IMR-90 (cell line): ENCODE results near the gene ACTRT2. TPM values are rescaled to one million over a fixed set of nuclear protein-coding genes. Genes with fewer than 3 reads are reported as not detected.

Experiments
- ATAC-seq: fragments of 200-7000 bp; cut with Tn5 transposase; 2 replicates; pipeline ENCODE4 v1.9.1; 2020; ENCODE audit warnings: low read depth, mild to moderate bottlenecking, moderate library complexity
- BruUV-seq: library from RNA; stranded (reverse); fragments of 400-500 nt; replicated peaks from 2 replicates; lab custom pipeline; 2021; lab: Mats Ljungman, UMichigan
- CTCF ChIA-PET: fragments of 300-600 bp; formaldehyde crosslinking; extraction: SDS; loops from one replicate; lab custom pipeline; 2021; ENCODE audit warnings: antibody characterized with exemption; lab: Yijun Ruan, JAX
- POLR2A ChIA-PET: fragments of 300-600 bp; sonication (Branson Sonifier 250); formaldehyde crosslinking; loops from one replicate; lab custom pipeline; 2022; ENCODE audit warnings: antibody characterized with exemption; ENCODE audit not compliant: unreplicated experiment; lab: Charles Lee
- DNase-seq: peaks from one replicate; pipeline ENCODE4 v3.0.0; 2013
- H2AFZ ChIP-seq: replicated peaks from 2 replicates; pipeline ENCODE3; 2013; ENCODE audit warnings: low read length, mild to moderate bottlenecking; ENCODE audit not compliant: poor library complexity
- H2AK5ac ChIP-seq: 2 replicates; pipeline ENCODE4 v1.6.1; 2013; ENCODE audit warnings: low read depth, low read length, inconsistent platforms
- H2AK9ac ChIP-seq: replicated peaks from 2 replicates; pipeline ENCODE3; 2013; ENCODE audit warnings: mild to moderate bottlenecking, low read depth, low read length, moderate library complexity; ENCODE audit not compliant: poor library complexity
- H2BK120ac ChIP-seq: 2 replicates; pipeline ENCODE4 v1.6.1; 2013; ENCODE audit warnings: low read depth, low read length, inconsistent platforms
- H2BK15ac ChIP-seq: 3 replicates; pipeline ENCODE4 v1.6.1; 2013; ENCODE audit warnings: low read depth, low read length, inconsistent platforms
- H2BK20ac ChIP-seq: 2 replicates; pipeline ENCODE4 v1.6.1; 2013; ENCODE audit warnings: low read depth, mild to moderate bottlenecking, inconsistent platforms, low read length, moderate library complexity
- H2BK5ac ChIP-seq: 2 replicates; pipeline ENCODE4 v1.6.1; 2013; ENCODE audit warnings: mild to moderate bottlenecking, low read depth, low read length, inconsistent platforms; ENCODE audit not compliant: poor library complexity, severe bottlenecking
- H3K14ac ChIP-seq: replicated peaks from 2 replicates; pipeline ENCODE4 v1.6.1; 2013; ENCODE audit warnings: low read depth, low read length, inconsistent platforms
- H3K18ac ChIP-seq: 2 replicates; pipeline ENCODE4 v1.6.1; 2013; ENCODE audit warnings: low read depth, low read length, control low read depth
- H3K23ac ChIP-seq: 2 replicates; pipeline ENCODE4 v1.6.1; 2013; ENCODE audit warnings: low read depth, low read length, inconsistent platforms
- H3K27ac ChIP-seq: 2 replicates; pipeline ENCODE4 v1.5.1; 2013; ENCODE audit warnings: mild to moderate bottlenecking, control low read depth, low read length; ENCODE audit not compliant: insufficient read depth
- H3K27me3 ChIP-seq: 2 replicates; pipeline ENCODE4 v1.6.1; 2013; ENCODE audit warnings: low read length; ENCODE audit not compliant: control insufficient read depth, insufficient read depth
- H3K36me3 ChIP-seq: 2 replicates; pipeline ENCODE4 v1.6.1; 2013; ENCODE audit warnings: low read length, mixed read lengths; ENCODE audit not compliant: control insufficient read depth, insufficient read depth
- H3K4ac ChIP-seq: 2 replicates; pipeline ENCODE4 v1.6.1; 2013; ENCODE audit warnings: low read depth, low read length, inconsistent platforms
- H3K4me1 ChIP-seq: 2 replicates; pipeline ENCODE4 v1.6.1; 2013; ENCODE audit warnings: low read length, mixed read lengths; ENCODE audit not compliant: control insufficient read depth, insufficient read depth
- H3K4me2 ChIP-seq: 2 replicates; pipeline ENCODE4 v1.6.1; 2013; ENCODE audit warnings: low read depth, mild to moderate bottlenecking, control low read depth, low read length, moderate library complexity
- H3K4me3 ChIP-seq: 2 replicates; pipeline ENCODE4 v1.5.1; 2013; ENCODE audit warnings: low read depth, mild to moderate bottlenecking, control low read depth, low read length, moderate library complexity; ENCODE audit not compliant: insufficient read depth
- H3K56ac ChIP-seq: 2 replicates; pipeline ENCODE4 v1.6.1; 2013; ENCODE audit warnings: low read length, inconsistent platforms; ENCODE audit not compliant: insufficient read depth; ENCODE audit errors: extremely low read depth
- H3K79me1 ChIP-seq, 2 experiments: 2 replicates each; pipeline ENCODE4 v1.6.1; 2013; ENCODE audit warnings: low read length in 2 of 2, inconsistent platforms in 1 of 2, low read depth in 1 of 2
- H3K9ac ChIP-seq: 2 replicates; pipeline ENCODE4 v1.6.1; 2013; ENCODE audit warnings: low read depth, low read length, control low read depth
- H3K9me1 ChIP-seq: 2 replicates; pipeline ENCODE4 v1.6.1; 2013; ENCODE audit warnings: low read length, inconsistent platforms; ENCODE audit not compliant: insufficient read depth
- H3K9me3 ChIP-seq: 2 replicates; pipeline ENCODE4 v1.6.1; 2013; ENCODE audit warnings: low read length; ENCODE audit not compliant: control insufficient read depth, insufficient read depth
- H4K20me1 ChIP-seq: 2 replicates; pipeline ENCODE4 v1.6.1; 2013; ENCODE audit warnings: low read length, inconsistent platforms; ENCODE audit not compliant: insufficient read depth
- H4K5ac ChIP-seq: 2 replicates; pipeline ENCODE4 v1.6.1; 2013; ENCODE audit warnings: mild to moderate bottlenecking, low read depth, low read length, control low read depth
- H4K8ac ChIP-seq, 2 experiments: 2 replicates each; pipeline ENCODE4 v1.6.1; 2013; ENCODE audit warnings: low read depth in 2 of 2, low read length in 2 of 2, control low read depth in 1 of 2, inconsistent platforms in 1 of 2
- H4K91ac ChIP-seq: 2 replicates; pipeline ENCODE4 v1.6.1; 2013; ENCODE audit warnings: low read depth, low read length, inconsistent platforms; ENCODE audit not compliant: insufficient read depth
- BHLHE40 ChIP-seq: fragments of 150-350 bp; IDR thresholded peaks from 2 replicates; pipeline ENCODE4 v1.6.1; 2016; ENCODE audit warnings: mild to moderate bottlenecking, low read depth, low read length
- CEBPB ChIP-seq: IDR thresholded peaks from 2 replicates; pipeline ENCODE4 v1.6.1; 2012; ENCODE audit warnings: low read depth, low read length, improper control_type of control experiment
- CHD1 ChIP-seq: IDR thresholded peaks from 2 replicates; pipeline ENCODE4 v1.6.1; 2012; ENCODE audit warnings: low read depth, low read length, improper control_type of control experiment
- CTCF ChIP-seq: conservative IDR thresholded peaks from 2 replicates; pipeline ENCODE4 v1.5.1; 2012; ENCODE audit warnings: mild to moderate bottlenecking, low read depth, low read length, improper control_type of control experiment
- ELK1 ChIP-seq: fragments of 150-350 bp; IDR thresholded peaks from 2 replicates; pipeline ENCODE4 v1.6.1; 2016; ENCODE audit warnings: low read depth, mild to moderate bottlenecking, low read length, moderate library complexity, borderline replicate concordance
- FOS ChIP-seq: fragments of 150-350 bp; IDR thresholded peaks from 2 replicates; pipeline ENCODE4 v1.6.1; 2016; ENCODE audit warnings: low read depth, low read length
- MAFK ChIP-seq: IDR thresholded peaks from 2 replicates; pipeline ENCODE4 v1.6.1; 2012; ENCODE audit warnings: low read depth, low read length, improper control_type of control experiment
- MAZ ChIP-seq: IDR thresholded peaks from 2 replicates; pipeline ENCODE4 v1.6.1; 2012; ENCODE audit warnings: low read depth, mild to moderate bottlenecking, low read length, improper control_type of control experiment, moderate library complexity, borderline replicate concordance
- MXI1 ChIP-seq: IDR thresholded peaks from 2 replicates; pipeline ENCODE4 v1.6.1; 2012; ENCODE audit warnings: low read depth, mild to moderate bottlenecking, low read length, moderate library complexity, borderline replicate concordance
- NFE2L2 ChIP-seq: fragments of 150-350 bp; IDR thresholded peaks from 2 replicates; pipeline ENCODE4 v1.6.1; 2016; ENCODE audit warnings: low read depth, mild to moderate bottlenecking, low read length
- POLR2A ChIP-seq: IDR thresholded peaks from 2 replicates; pipeline ENCODE4 v1.6.1; 2012; ENCODE audit warnings: mild to moderate bottlenecking, low read depth, low read length
- RCOR1 ChIP-seq: IDR thresholded peaks from 2 replicates; pipeline ENCODE4 v1.6.1; 2012; ENCODE audit warnings: mild to moderate bottlenecking, low read length, improper control_type of control experiment; ENCODE audit not compliant: insufficient replicate concordance
- RFX5 ChIP-seq: IDR thresholded peaks from 2 replicates; pipeline ENCODE4 v1.8.0; 2012; ENCODE audit warnings: low read depth, mild to moderate bottlenecking, low read length, moderate library complexity
- SMC3 ChIP-seq: fragments of 150-350 bp; IDR thresholded peaks from 2 replicates; pipeline ENCODE4 v1.6.1; 2016; ENCODE audit warnings: low read depth, mild to moderate bottlenecking, antibody characterized with exemption, low read length, moderate library complexity
- USF2 ChIP-seq: fragments of 150-350 bp; IDR thresholded peaks from 2 replicates; pipeline ENCODE4 v1.6.1; 2017; ENCODE audit warnings: mild to moderate bottlenecking, antibody characterized with exemption, low read length, low read depth
- WGBS, 2 experiments: methylation state at CpG; one replicate each; pipeline versions ENCODE4 v1.1.5 to v1.1.7; 2013; ENCODE audit warnings: missing lambda C conversion rate in 2 of 2; ENCODE audit not compliant: insufficient read length in 1 of 2; ENCODE audit errors: extremely low coverage in 2 of 2; 5-methylcytosine and 5-hydroxymethylcytosine counted together
- dilution Hi-C: fragments of 300-500 bp; cut with HindIII; formaldehyde crosslinking; loops from one replicate; pipeline ENCODE4 v1.14.3; 2018; ENCODE audit warnings: low sequenced_read_pairs; ENCODE audit not compliant: unreplicated experiment
- in situ Hi-C: fragments of 300-500 bp; cut with MboI; formaldehyde crosslinking; loops from 3 replicates; pipeline ENCODE4 v1.14.3; 2019; ENCODE audit warnings: low sequenced_read_pairs, inconsistent platforms, mixed read lengths
- intact Hi-C: fragments of 100-400 bp; cut with micrococcal nuclease; formaldehyde crosslinking; loops from 2 replicates; pipeline ENCODE4 v1.10.0; 2022
- polyA plus RNA-seq, 3 experiments: library from polyadenylated mRNA; depleted of rRNA; stranded (reverse); fragments of >200 nt; gene quantifications; 2 replicates each; pipeline ENCODE4 v1.2.3, GENCODE V29; 2012; ENCODE audit warnings: low replicate concordance in 1 of 3
- total RNA-seq: library from RNA; depleted of rRNA; stranded (reverse); fragments of >200 nt; gene quantifications from 2 replicates; pipeline ENCODE4 v1.2.3, GENCODE V29; 2012

Gene ACTRT2
- total and polyA plus RNA-seq, 2 of the 4 experiments (the other 2 are of a cell fraction): not detected

- intact Hi-C loops (loop anchor here (5.0 kb wide), 1 partner anchor 659 kb away; the partner anchor contains the start of gene PEX10), in situ Hi-C loops (loop anchor here (25.0 kb wide), 1 partner anchor 634 kb away; no protein-coding TSS in a partner anchor), dilution Hi-C loops (no loop called here)
- Histone ChIP-seq H3K14ac (no peak overlapping the region), H3K79me1 (no peaks in the 10 kb centered on the region), H3K36me3 (no peaks in the 10 kb centered on the region), H2BK120ac (no peak overlapping the region), H4K91ac (no peak overlapping the region), H3K9ac (no peak overlapping the region), H2AK9ac (no peak overlapping the region), H4K20me1 (no peaks in the 10 kb centered on the region), H3K56ac (no peak overlapping the region), H3K4me2 (no peak overlapping the region), H4K5ac (no peak overlapping the region), H3K4me1 (peaks cover 2% of the 10 kb centered on the region; the same call in 1 of the 2 replicates), H2AFZ (no peak overlapping the region), H2BK5ac (no peak overlapping the region), H3K4ac (no peak overlapping the region), H3K23ac (no peak overlapping the region), H3K9me3 (no peaks in the 10 kb centered on the region), H3K18ac (no peak overlapping the region), H2BK15ac (no peak overlapping the region), H4K8ac (no peak overlapping the region), H3K27me3 (peaks cover 64% of the 10 kb centered on the region), H3K4me3 (no peak overlapping the region), H3K9me1 (no peaks in the 10 kb centered on the region), H3K27ac (no peak overlapping the region), H2BK20ac (no peak overlapping the region), H2AK5ac (no peak overlapping the region)
- POLR2A ChIA-PET: no interaction called here
- CTCF ChIA-PET: no interaction called here
- DNase-seq (no peak), ATAC-seq (no peak)
- no CpG with 5 or more reads among the region's 17 CpGs for whole genome bisulfite sequencing, 2 experiments
- BruUV-seq: no TSS peak
- TF ChIP-seq USF2 (no peak), FOS (no peak), BHLHE40 (no peak), ELK1 (no peak), MAZ (no peak), MXI1 (no peak), CHD1 (no peak), POLR2A (no peak), CTCF (no peak), NFE2L2 (no peak), RCOR1 (no peak), CEBPB (no peak), RFX5 (no peak), MAFK (no peak), SMC3 (no peak)
Observed at GRCh38 chr1:3071565-3072390, 50.5 kb downstream of the ACTRT2 start.
